ENCODE data around the gene RNPC3. TPM values are rescaled to one million over a fixed set of nuclear protein-coding genes. Genes with fewer than 3 reads are reported as not detected.

RNPC3 gene
- total RNA-seq, 1 donor from 2014 or later = 46.8 TPM

DNA sequence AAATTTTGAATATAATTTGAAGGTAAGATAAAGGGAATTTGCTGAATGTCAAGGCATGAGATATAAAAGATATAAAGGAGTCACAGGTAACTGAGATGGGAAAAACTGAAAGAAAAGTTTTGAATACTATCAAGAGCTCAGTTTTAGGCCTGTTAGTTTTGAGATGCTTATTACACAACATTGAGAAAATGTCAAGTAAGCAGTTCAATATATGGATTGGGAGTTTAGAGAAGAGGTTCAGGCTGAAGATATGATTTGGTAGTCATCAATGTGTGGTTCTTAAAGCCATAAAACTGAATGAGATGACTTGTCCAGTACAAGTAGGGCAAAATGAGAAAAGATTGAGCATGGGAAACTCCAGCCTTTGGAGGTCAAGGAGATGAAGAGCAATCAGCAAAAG lies 4.7 kb upstream of the RNPC3 start:
- no peak overlapping the region for H2AFZ ChIP-seq (replicated peaks)
- no peak overlapping the region for H3K9ac ChIP-seq
- no peak overlapping the region for H3K27ac Mint-ChIP-seq
- peaks cover 9% of the 10 kb centered on the region for H3F3A ChIP-seq (ENCODE audit: low read depth)
- no peak for DNase-seq (ENCODE audit: low spot score)
- H3K4me3 ChIP-seq = no peak overlapping the region
- H4K20me1 ChIP-seq (ENCODE audit: low read depth) = no peaks in the 10 kb centered on the region
- H3K4me1 Mint-ChIP-seq = peaks cover 2% of the 10 kb centered on the region
- no peak overlapping the region for H3K4me2 ChIP-seq
- H3K36me3 ChIP-seq = no peaks in the 10 kb centered on the region
- no peaks in the 10 kb centered on the region for H3K27me3 ChIP-seq
- H3K79me2 ChIP-seq (ENCODE audit: low read depth) = no peaks in the 10 kb centered on the region
- H3K4me3 Mint-ChIP-seq = no peak overlapping the region
- no peaks in the 10 kb centered on the region for H3K36me3 Mint-ChIP-seq
- H3K9me3 Mint-ChIP-seq = peaks cover 3% of the 10 kb centered on the region
- no peaks in the 10 kb centered on the region for H3K4me1 ChIP-seq
- no peaks in the 10 kb centered on the region for H3K9me3 ChIP-seq (ENCODE audit: low read depth)
- no peak overlapping the region for H3K27ac ChIP-seq
- H3K27me3 Mint-ChIP-seq (ENCODE audit: insufficient read depth, low read depth) = peaks cover under 1% of the 10 kb centered on the region
- TF ChIP-seq CTCF (IDR thresholded peaks at IDR 0.05) (no peak), EZH2 (IDR thresholded peaks at IDR 0.05) (no peak), EZH2phosphoT487 (IDR thresholded peaks at IDR 0.05) (no peak)

GRCh38 chr1:103523346-103523745 lies 2.2 kb upstream of the RNPC3 start:
- Histone ChIP-seq H4K20me1 (ENCODE audit: low read depth) (no peaks in the 10 kb centered on the region), H3K9me3 (ENCODE audit: low read depth) (no peaks in the 10 kb centered on the region), H3K27me3 (no peaks in the 10 kb centered on the region), H3F3A (ENCODE audit: low read depth) (peaks cover 16% of the 10 kb centered on the region), H3K4me2 (no peak overlapping the region), H3K4me1 (peaks cover 9% of the 10 kb centered on the region), H3K79me2 (ENCODE audit: low read depth) (peaks cover 22% of the 10 kb centered on the region), H3K4me3 (no peak overlapping the region), H3K27ac (no peak overlapping the region), H3K9ac (no peak overlapping the region), H3K36me3 (no peaks in the 10 kb centered on the region), H2AFZ (replicated peaks) (no peak overlapping the region)
- no peak for DNase-seq (ENCODE audit: low spot score)
- H3K9me3 Mint-ChIP-seq = peaks cover 3% of the 10 kb centered on the region
- TF ChIP-seq EZH2 (IDR thresholded peaks at IDR 0.05) (no peak), EZH2phosphoT487 (IDR thresholded peaks at IDR 0.05) (no peak), CTCF (IDR thresholded peaks at IDR 0.05) (no peak)
- H3K36me3 Mint-ChIP-seq = peaks cover 5% of the 10 kb centered on the region
- no peak overlapping the region for H3K27ac Mint-ChIP-seq
- peaks cover 2% of the 10 kb centered on the region for H3K27me3 Mint-ChIP-seq (ENCODE audit: insufficient read depth, low read depth)
- no peak overlapping the region for H3K4me3 Mint-ChIP-seq
- H3K4me1 Mint-ChIP-seq = peaks cover 15% of the 10 kb centered on the region

GRCh38 chr1:103525114-103525606 lies 339 bp upstream of the RNPC3 start:
- Mint-ChIP-seq H3K4me3 (peak overlapping the region; percentile 82), H3K36me3 (peaks cover 8% of the 10 kb centered on the region), H3K9me3 (peaks cover 3% of the 10 kb centered on the region), H3K4me1 (peaks cover 16% of the 10 kb centered on the region), H3K27me3 (ENCODE audit: insufficient read depth, low read depth) (peaks cover 2% of the 10 kb centered on the region), H3K27ac (peak overlapping the region; percentile 47)
- no peak overlapping the region for H3K27ac ChIP-seq
- no peak for TF ChIP-seq EZH2phosphoT487 (IDR thresholded peaks at IDR 0.05)
- no peak for TF ChIP-seq CTCF (IDR thresholded peaks at IDR 0.05)
- TF ChIP-seq EZH2 (IDR thresholded peaks at IDR 0.05) = no peak
- H3K27me3 ChIP-seq = no peaks in the 10 kb centered on the region
- peak; percentile 75 for DNase-seq (ENCODE audit: low spot score)
- H2AFZ ChIP-seq (replicated peaks) = no peak overlapping the region
- no peak overlapping the region for H3K9ac ChIP-seq
- H3K4me3 ChIP-seq = peak overlapping the region; percentile 37
- H3F3A ChIP-seq (ENCODE audit: low read depth) = peaks cover 16% of the 10 kb centered on the region
- peak overlapping the region; percentile 69 for H3K4me2 ChIP-seq
- H3K4me1 ChIP-seq = peaks cover 14% of the 10 kb centered on the region
- H3K9me3 ChIP-seq (ENCODE audit: low read depth) = no peaks in the 10 kb centered on the region
- no peaks in the 10 kb centered on the region for H3K36me3 ChIP-seq
- H3K79me2 ChIP-seq (ENCODE audit: low read depth) = peaks cover 40% of the 10 kb centered on the region
- peaks cover 2% of the 10 kb centered on the region for H4K20me1 ChIP-seq (ENCODE audit: low read depth)

All from neural progenitor cell (in vitro differentiated cells).